GM23248 (cell line): ENCODE measurements around the gene NDUFAF3. TPM values are rescaled to one million over a fixed set of nuclear protein-coding genes. Genes with fewer than 3 reads are reported as not detected.

Experiments
- DNase-seq: peaks from one replicate; pipeline ENCODE4 v3.0.0-alpha.2; 2015
- H2AFZ ChIP-seq: fragments of 200-600 bp; sonication (generic); 2 replicates; pipeline ENCODE4 v1.6.1; 2016; ENCODE audit warnings: antibody characterized with exemption
- H3F3A ChIP-seq: fragments of 200-600 bp; sonication (generic); 2 replicates; pipeline ENCODE4 v1.6.1; 2016; ENCODE audit warnings: mild to moderate bottlenecking, antibody characterized with exemption, mixed run types; ENCODE audit not compliant: insufficient read depth
- H3K27ac ChIP-seq: fragments of 200-600 bp; sonication (generic); 2 replicates; pipeline ENCODE4 v1.5.1; 2016; ENCODE audit warnings: mild to moderate bottlenecking
- H3K27me3 ChIP-seq: fragments of 200-600 bp; sonication (generic); replicated peaks from 2 replicates; pipeline ENCODE4 v1.6.1; 2016; ENCODE audit warnings: mild to moderate bottlenecking; ENCODE audit not compliant: insufficient read depth
- H3K36me3 ChIP-seq: fragments of 200-600 bp; sonication (generic); 2 replicates; pipeline ENCODE4 v1.6.1; 2016; ENCODE audit warnings: low read depth, mild to moderate bottlenecking
- H3K4me1 ChIP-seq: fragments of 200-600 bp; sonication (generic); 2 replicates; pipeline ENCODE4 v1.6.1; 2016; ENCODE audit warnings: mild to moderate bottlenecking; ENCODE audit not compliant: insufficient read depth
- H3K4me2 ChIP-seq: fragments of 200-600 bp; sonication (generic); one replicate; pipeline ENCODE4 v1.6.1; 2016; ENCODE audit warnings: mild to moderate bottlenecking; ENCODE audit not compliant: unreplicated experiment
- H3K4me3 ChIP-seq: fragments of 200-600 bp; sonication (generic); 2 replicates; pipeline ENCODE4 v1.5.1; 2016; ENCODE audit warnings: mild to moderate bottlenecking
- H3K79me2 ChIP-seq: fragments of 200-600 bp; sonication (generic); 2 replicates; pipeline ENCODE4 v1.6.1; 2016; ENCODE audit warnings: mild to moderate bottlenecking; ENCODE audit not compliant: insufficient read depth
- H3K9ac ChIP-seq: fragments of 200-600 bp; sonication (generic); 2 replicates; pipeline ENCODE4 v1.6.1; 2016; ENCODE audit warnings: mild to moderate bottlenecking
- H3K9me2 ChIP-seq: fragments of 200-600 bp; sonication (generic); 2 replicates; pipeline ENCODE4 v1.6.1; 2016; ENCODE audit warnings: mixed run types, mild to moderate bottlenecking, moderate library complexity; ENCODE audit not compliant: insufficient read depth
- H3K9me3 ChIP-seq: fragments of 200-600 bp; sonication (generic); one replicate; pipeline ENCODE4 v1.6.1; 2017; ENCODE audit warnings: low read depth
- H4K20me1 ChIP-seq: fragments of 200-600 bp; sonication (generic); 2 replicates; pipeline ENCODE4 v1.6.0; 2016; ENCODE audit not compliant: insufficient read depth
- EZH2 ChIP-seq: fragments of 200-600 bp; sonication (generic); IDR thresholded peaks from 2 replicates; pipeline ENCODE4 v1.6.1; 2018; ENCODE audit warnings: antibody characterized with exemption, mild to moderate bottlenecking; ENCODE audit not compliant: insufficient read depth, poor library complexity, severe bottlenecking
- EZH2phosphoT487 ChIP-seq: fragments of 200-600 bp; sonication (generic); IDR thresholded peaks from 2 replicates; pipeline ENCODE4 v1.6.1; 2018; ENCODE audit warnings: antibody characterized with exemption, moderate library complexity, mild to moderate bottlenecking, low read depth; ENCODE audit not compliant: insufficient read depth
- WGBS, 2 experiments: methylation state at CpG; one replicate each; pipeline ENCODE4 v1.1.6; 2015 to 2017; ENCODE audit warnings: low lambda C conversion rate in 2 of 2, low coverage in 1 of 2; ENCODE audit errors: missing lambda C conversion rate in 2 of 2; 5-methylcytosine and 5-hydroxymethylcytosine counted together
- in situ Hi-C: fragments of 300-500 bp; cut with MboI; formaldehyde crosslinking; loops from 2 replicates; pipeline ENCODE4 v1.15.0; 2020
- polyA plus RNA-seq: library from polyadenylated mRNA; unstranded; fragments of >200 nt; fragmentation: Nextera tagmentation; extraction: Ambion mirVana; gene quantifications from 2 replicates; pipeline ENCODE4 v1.2.1, GENCODE V29; 2016
- total RNA-seq: library from RNA; depleted of rRNA; stranded (reverse); fragments of >200 nt; shearing (Covaris generic); gene quantifications from 2 replicates; pipeline ENCODE4 v1.2.3, GENCODE V29; 2014

NDUFAF3 gene
- total and polyA plus RNA-seq, 2 experiments from 2014 or later, result 129 to 218 TPM

DNA sequence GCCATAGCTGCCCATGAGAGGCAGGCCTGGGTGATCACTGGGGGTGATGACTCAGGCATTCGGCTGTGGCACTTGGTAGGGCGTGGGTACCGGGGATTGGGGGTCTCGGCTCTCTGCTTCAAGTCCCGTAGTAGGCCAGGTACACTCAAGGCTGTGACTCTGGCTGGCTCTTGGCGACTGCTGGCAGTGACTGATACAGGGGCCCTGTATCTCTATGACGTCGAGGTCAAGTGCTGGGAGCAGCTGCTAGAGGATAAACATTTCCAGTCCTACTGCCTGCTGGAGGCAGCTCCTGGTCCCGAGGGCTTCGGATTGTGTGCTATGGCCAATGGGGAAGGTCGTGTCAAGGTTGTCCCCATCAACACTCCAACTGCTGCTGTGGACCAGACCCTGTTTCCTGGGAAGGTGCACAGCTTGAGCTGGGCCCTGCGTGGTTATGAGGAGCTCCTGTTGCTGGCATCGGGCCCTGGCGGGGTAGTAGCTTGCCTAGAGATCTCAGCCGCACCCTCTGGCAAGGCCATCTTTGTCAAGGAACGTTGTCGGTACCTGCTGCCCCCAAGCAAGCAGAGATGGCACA is 9.4 kb upstream of the NDUFAF3 start:
- 60 to 61% methylated on average over 17 of the region's 17 CpGs for WGBS, 2 experiments
- no peaks in the 10 kb centered on the region for H3K9me2 ChIP-seq
- no peaks in the 10 kb centered on the region for H4K20me1 ChIP-seq
- H3K27me3 ChIP-seq, result no peaks in the 10 kb centered on the region
- peaks cover 11% of the 10 kb centered on the region; the same call in 1 of the 2 replicates for H3K36me3 ChIP-seq
- no peak overlapping the region for H2AFZ ChIP-seq
- H3K4me1 ChIP-seq, result 0 out of 2 replicates have a peak, but pooled peaks cover 7% of the 10 kb centered on the region
- no peak overlapping the region for H3K4me3 ChIP-seq
- no peak for TF ChIP-seq EZH2
- no peak for TF ChIP-seq EZH2phosphoT487
- no peaks in the 10 kb centered on the region for H3K9me3 ChIP-seq
- H3K27ac ChIP-seq, result no peak overlapping the region
- H3K9ac ChIP-seq, result no peak overlapping the region
- H3K79me2 ChIP-seq, result peaks cover 77% of the 10 kb centered on the region
- peaks cover 15% of the 10 kb centered on the region for H3F3A ChIP-seq
- no peak overlapping the region for H3K4me2 ChIP-seq
- DNase-seq, result no peak
- in situ Hi-C loops, result no loop called here

DNA sequence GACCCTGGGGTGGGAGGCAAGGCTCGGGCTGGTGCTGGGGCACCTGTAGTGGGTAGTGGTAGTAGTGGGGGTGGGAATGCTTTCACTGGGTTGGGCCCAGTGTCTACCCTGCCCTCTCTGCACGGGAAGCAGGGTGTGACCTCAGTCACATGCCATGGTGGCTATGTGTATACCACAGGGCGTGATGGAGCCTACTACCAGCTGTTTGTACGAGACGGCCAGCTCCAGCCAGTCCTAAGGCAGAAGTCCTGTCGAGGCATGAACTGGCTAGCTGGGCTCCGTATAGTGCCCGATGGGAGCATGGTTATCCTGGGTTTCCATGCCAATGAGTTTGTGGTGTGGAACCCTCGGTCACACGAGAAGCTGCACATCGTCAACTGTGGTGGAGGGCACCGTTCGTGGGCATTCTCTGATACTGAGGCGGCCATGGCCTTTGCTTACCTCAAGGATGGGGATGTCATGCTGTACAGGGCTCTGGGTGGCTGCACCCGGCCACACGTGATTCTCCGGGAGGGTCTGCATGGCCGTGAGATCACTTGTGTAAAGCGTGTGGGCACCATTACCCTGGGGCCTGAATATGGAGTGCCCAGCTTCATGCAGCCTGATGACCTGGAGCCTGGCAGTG is 8.7 kb upstream of the NDUFAF3 start:
- Histone ChIP-seq H3K27ac (no peak overlapping the region), H3K9me2 (no peaks in the 10 kb centered on the region), H4K20me1 (no peaks in the 10 kb centered on the region), H3K9me3 (no peaks in the 10 kb centered on the region), H3F3A (peaks cover 13% of the 10 kb centered on the region), H2AFZ (no peak overlapping the region), H3K4me1 (0 out of 2 replicates have a peak, but pooled peaks cover 3% of the 10 kb centered on the region), H3K4me2 (no peak overlapping the region), H3K27me3 (no peaks in the 10 kb centered on the region), H3K36me3 (peaks cover 11% of the 10 kb centered on the region; the same call in 1 of the 2 replicates), H3K79me2 (peaks cover 73% of the 10 kb centered on the region), H3K9ac (no peak overlapping the region), H3K4me3 (no peak overlapping the region)
- in situ Hi-C loops, result no loop called here
- 75 to 79% methylated on average over 19 of the region's 19 CpGs for WGBS, 2 experiments
- no peak for DNase-seq
- TF ChIP-seq EZH2phosphoT487, result no peak
- TF ChIP-seq EZH2, result no peak

GRCh38 chr3:49013738-49014660 is 7.9 kb upstream of the NDUFAF3 start:
- Histone ChIP-seq H3K4me2 (no peak overlapping the region), H3K9me3 (no peaks in the 10 kb centered on the region), H2AFZ (no peak overlapping the region), H3K4me3 (no peak overlapping the region), H3K4me1 (no peaks in the 10 kb centered on the region), H3K79me2 (peaks cover 68% of the 10 kb centered on the region), H4K20me1 (no peaks in the 10 kb centered on the region), H3K9me2 (no peaks in the 10 kb centered on the region), H3K27ac (no peak overlapping the region), H3K27me3 (no peaks in the 10 kb centered on the region), H3K9ac (no peak overlapping the region), H3F3A (peaks cover 11% of the 10 kb centered on the region), H3K36me3 (peaks cover 11% of the 10 kb centered on the region; the same call in 1 of the 2 replicates)
- peak; percentile 63 for DNase-seq
- WGBS, 2 experiments, result 86 to 88% methylated on average over 24 of the region's 24 CpGs
- in situ Hi-C loops, result no loop called here
- TF ChIP-seq EZH2 (no peak), EZH2phosphoT487 (no peak)

- no peak for DNase-seq
- peaks cover 11% of the 10 kb centered on the region; the same call in 1 of the 2 replicates for H3K36me3 ChIP-seq
- WGBS, 2 experiments, result 77 to 79% methylated on average over 8 of the region's 8 CpGs
- no peaks in the 10 kb centered on the region for H4K20me1 ChIP-seq
- peaks cover 68% of the 10 kb centered on the region for H3K79me2 ChIP-seq
- no peak overlapping the region for H3K4me2 ChIP-seq
- H3K4me3 ChIP-seq, result no peak overlapping the region
- no peak for TF ChIP-seq EZH2
- no peak for TF ChIP-seq EZH2phosphoT487
- H3K27ac ChIP-seq, result no peak overlapping the region
- no peaks in the 10 kb centered on the region for H3K27me3 ChIP-seq
- H2AFZ ChIP-seq, result no peak overlapping the region
- no peaks in the 10 kb centered on the region for H3K9me2 ChIP-seq
- no peaks in the 10 kb centered on the region for H3K4me1 ChIP-seq
- in situ Hi-C loops, result no loop called here
- H3K9ac ChIP-seq, result no peak overlapping the region
- peaks cover 18% of the 10 kb centered on the region for H3F3A ChIP-seq
- no peaks in the 10 kb centered on the region for H3K9me3 ChIP-seq
Observed at GRCh38 chr3:49015072-49015471, 6.8 kb upstream of the NDUFAF3 start.
